HG03039 (cell line): Measurements from ENCODE around the gene RPL11.
"Not testable (repeated sequence)": the region's sequence is repeated elsewhere in the genome, so short reads cannot be mapped to it uniquely, and the experiment has no call there.

ENCODE experiments used
- ATAC-seq: cut with Tn5 transposase; IDR thresholded peaks from one replicate; pipeline ENCODE4 v1.9.1; 2021; ENCODE audit warnings: mild to moderate bottlenecking, moderate library complexity; ENCODE audit not compliant: unreplicated experiment

The RPL11 gene

DNA sequence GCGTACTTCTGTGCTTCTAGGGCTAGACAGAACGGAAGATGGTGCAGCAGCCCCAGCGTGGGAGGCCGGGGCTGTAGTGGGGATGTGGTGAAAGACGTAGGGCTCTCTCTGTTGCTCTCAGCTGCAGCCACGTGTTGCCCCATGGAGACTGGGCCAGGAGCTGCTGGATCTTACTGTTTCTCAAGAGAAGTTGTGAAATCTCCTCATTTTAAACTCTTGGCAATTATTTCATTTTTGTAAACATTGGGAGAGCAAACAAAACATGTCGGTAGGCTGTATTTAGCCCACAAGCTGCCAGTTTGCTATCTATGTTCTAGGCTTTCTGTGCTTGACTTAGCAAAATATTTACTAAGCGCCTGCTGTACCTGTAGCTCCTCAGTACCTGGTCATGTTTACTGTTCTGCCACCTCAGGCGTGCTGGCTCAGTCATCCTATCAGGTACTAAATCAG is 35.8 kb downstream of the RPL11 start:
- ATAC-seq = no peak

DNA sequence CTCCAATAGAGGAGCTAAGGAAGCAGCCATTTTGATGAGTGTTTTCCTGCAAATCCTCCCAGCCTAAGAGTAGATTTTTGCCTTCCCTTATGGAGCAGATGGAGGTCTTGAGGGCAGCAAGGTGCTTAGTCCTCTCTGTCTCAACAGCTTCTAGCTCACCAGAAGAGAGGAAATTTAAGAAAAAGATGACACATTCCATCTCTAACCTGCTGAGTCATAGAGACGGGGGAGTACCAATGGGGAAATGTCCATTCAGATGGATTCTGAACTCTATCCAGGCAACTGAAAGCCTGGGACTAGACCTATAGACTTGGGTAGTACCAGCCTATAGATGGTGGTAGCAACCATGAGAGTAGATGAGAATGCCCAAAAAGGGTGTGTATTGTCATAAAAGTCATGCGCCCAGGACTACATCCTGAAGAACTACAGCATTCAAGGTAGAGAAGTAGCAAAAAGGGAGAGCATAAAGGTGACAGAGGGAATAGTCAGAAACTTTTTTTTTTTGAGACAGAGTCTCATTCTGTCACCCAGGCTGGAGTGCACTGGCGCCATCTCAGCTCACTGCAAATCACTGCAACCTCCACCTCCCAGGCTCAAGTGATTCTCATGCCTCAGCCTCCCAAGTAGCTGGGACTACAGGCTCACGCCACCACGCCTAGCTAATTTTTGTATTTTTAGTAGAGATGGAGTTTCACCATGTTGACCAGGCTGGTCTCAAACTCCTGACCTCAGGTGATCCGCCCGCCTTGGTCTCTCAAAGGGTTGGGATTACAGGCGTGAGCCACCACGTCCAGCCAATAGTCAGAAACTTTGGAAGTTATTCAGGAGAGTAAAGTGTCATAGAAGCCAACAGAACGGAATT is 41.0 kb downstream of the RPL11 start:
- no peak for ATAC-seq

DNA sequence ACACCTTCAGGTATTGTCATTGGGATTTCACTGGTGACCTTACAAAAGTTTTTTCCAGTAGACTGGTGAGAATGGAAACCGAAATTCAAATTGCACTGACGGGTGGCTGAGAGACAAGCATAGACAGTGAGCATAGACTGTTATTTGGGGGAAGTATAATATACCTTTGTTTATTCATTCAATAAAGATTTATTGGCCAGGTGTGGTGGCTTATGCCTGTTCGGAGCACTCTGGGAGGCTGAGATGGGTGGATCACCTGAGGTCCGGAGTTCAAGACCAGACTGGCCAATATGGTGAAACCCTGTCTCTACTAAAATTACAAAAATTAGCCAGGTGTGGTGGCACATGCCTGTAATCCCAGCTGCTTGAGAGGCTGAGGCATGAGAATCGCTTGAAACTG is 41.7 kb downstream of the RPL11 start:
- not testable (repeated sequence) for ATAC-seq

DNA sequence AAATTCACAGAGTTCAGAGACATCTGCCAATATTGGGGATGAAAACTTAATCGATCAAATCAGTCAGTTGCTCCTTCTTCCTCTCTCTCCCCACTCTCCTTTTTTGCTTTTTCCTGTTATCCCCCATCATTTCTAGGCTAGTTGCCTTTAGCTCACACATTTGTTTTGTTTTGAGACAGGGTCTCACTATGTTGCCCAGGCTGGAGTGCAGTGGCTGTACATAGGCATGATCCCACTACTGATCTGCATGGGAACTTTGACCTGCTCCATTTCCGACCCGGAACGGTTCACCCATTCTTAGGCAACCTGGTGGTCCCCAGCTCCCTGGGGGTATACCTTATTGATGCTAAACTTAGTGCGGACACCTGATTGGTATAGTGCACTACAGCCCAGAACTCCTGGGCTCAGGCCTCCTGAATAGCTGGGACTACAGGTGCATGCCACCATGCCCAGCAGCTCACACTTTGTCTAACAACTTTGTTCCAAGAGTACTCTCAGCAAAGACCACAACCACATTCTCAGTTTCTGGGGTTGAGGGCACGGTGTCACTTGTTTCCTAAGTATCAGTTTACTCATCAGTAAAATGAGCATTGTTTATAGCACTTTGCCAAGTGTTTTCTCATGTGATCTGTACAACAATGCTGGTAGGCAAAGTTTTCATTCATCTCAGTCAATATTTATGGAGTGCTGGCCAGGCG is 45.0 kb downstream of the RPL11 start:
- no peak for ATAC-seq

DNA sequence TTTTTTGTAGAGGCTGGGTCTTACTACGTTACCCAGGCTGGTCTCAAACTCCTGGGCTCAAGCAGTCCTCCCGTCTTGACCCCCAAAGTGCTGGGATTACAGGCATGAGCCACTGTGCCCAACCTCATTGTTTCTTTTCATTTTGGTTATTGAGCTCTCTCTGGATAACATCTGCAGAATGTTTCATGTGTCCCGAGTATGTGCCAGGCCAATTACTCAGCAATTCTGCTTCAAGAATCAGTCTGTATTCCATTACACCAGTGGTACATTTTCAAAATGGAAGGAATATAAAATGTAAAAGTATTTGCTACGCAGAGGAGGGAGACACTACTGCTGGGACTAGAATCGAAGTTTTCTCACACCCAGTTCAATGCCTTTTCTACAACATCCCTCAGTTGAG is 50.0 kb downstream of the RPL11 start:
- no peak for ATAC-seq

DNA sequence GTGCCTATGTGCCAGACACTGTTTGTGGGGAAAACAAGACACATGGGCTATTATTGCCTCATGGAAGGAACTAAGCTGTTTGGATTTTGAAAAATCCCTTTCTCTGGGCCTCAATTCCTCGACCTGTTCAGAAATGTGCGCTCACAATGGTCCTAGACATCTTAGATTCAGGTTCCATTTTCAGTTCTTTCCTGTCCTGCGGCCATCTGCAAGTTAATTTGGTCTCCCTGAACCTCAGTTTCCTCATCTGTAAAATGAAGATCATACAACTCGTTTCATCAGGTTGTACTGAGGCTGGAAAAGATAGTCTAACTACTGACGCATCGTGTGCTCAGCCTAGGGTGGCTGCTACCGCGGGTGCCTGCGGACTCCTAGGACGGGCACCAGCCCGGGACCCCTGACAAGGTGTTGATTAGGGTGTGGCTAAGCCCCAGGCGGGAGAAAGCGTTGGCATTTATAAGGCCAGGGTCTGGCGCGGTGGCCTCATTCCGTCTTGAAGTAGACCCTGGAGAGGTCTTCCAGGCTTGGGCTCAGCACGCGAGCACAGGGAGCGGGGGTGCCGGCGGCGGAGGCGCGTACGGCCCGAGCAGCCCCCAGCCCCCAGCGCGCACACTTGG is 51.2 kb downstream of the RPL11 start:
- ATAC-seq = peak; percentile 14

DNA sequence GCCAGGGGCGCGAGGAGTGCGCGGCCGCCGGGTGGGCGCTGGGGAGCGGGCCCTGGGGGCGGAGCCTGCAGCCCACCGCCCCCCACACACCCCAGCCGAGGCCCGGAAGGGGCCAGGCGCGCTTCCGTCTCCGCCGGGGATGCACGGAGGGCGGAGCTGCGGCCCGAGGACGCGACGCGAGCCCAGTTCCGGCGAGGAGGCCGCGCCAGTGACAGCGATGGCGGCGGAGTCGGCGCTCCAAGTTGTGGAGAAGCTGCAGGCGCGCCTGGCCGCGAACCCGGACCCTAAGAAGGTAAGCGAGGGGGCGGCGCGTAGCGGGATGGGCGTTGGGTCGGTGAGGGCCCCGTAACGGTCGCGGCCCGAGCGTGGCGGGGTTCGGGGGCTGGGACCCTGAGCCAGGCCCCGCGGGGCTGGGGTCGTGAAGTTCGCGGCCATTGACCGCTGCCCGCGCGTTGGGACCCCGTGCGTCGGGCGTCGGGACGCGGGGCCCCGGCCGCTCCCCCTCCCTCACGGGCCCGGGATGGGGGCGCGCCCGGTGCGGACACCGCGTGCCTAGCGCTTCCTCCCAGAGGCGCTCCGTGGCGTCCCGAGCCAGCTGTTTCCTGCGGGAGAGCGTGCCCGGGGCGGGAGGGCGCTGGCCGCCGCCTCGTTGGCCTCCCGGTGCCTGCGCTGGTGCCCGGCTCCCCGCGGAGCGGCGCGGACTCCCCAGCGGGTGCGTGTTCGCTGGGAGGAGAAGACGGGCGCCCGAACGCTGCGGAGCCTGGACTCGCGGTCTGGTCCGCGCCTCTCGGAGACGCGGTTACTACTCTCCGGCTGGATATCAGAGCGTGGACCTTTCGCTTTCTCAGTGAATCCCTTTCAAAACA is 51.9 kb downstream of the RPL11 start, which contains the start of gene ELOA:
TSS of gene ELOA (plus strand) at position 185 of the 866 bp plus-strand sequence. CDS start at position 218, 33 bp downstream.
- peak; percentile 65 for ATAC-seq

DNA sequence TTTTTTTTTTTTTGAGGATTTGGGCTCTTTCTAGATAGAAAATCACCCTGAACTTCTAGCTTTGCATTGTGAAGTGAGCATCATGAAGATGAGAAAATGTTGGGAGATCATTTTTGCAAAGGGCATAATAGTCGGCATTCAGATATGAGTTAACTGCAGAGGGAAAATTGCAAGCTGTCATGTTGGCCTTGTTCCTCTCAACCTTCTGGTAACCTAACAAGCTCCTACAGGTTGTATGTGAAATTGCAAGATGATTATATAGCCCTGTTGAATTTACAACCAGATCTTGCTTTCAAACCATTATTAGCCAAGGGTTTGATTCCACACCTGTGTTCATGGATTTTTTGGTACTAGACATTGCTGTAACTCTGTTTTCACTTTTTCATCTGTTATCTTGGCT is 53.9 kb downstream of the RPL11 start:
- ATAC-seq = no peak
